Kidney (tissue), 14 donors: ENCODE measurements around the gene CSNK1G1. TPM values are rescaled to one million over a fixed set of nuclear protein-coding genes. Genes with fewer than 3 reads are reported as not detected.

Experiments used
- DNase-seq, 5 donors: peaks; one replicate each; pipeline ENCODE4 v3.0.0-alpha.2; 2013 to 2020
- FAIRE-seq: peaks from 2 replicates; lab custom pipeline; 2012; peaks lifted over from hg19 to GRCh38; lab: Jason Lieb, UNC
- H3K27ac ChIP-seq, 2 donors: one replicate each; pipeline ENCODE4 v1.7.0; 2013; ENCODE audit warnings: low read depth in 2 of 2, low read length in 2 of 2, inconsistent platforms in 1 of 2
- H3K27me3 ChIP-seq: one replicate; pipeline ENCODE4 v1.7.1; 2013; ENCODE audit warnings: low read length, inconsistent platforms; ENCODE audit not compliant: control insufficient read depth, insufficient read depth
- H3K36me3 ChIP-seq, 3 donors: one replicate each; pipeline versions ENCODE4 v1.7.0 to v1.7.1; 2013; ENCODE audit warnings: low read length in 3 of 3, control low read depth in 1 of 3, inconsistent platforms in 1 of 3; ENCODE audit not compliant: insufficient read depth in 3 of 3, control insufficient read depth in 2 of 3
- H3K4me1 ChIP-seq, 3 donors: one replicate each; pipeline versions ENCODE4 v1.7.0 to v1.7.1; 2013; ENCODE audit warnings: low read length in 3 of 3, inconsistent platforms in 1 of 3, low read depth in 1 of 3; ENCODE audit not compliant: control insufficient read depth in 2 of 3, insufficient read depth in 2 of 3
- H3K4me3 ChIP-seq, 3 donors: one replicate each; pipeline versions ENCODE4 v1.7.0 to v1.8.1; 2013; ENCODE audit warnings: low read length in 3 of 3, control low read depth in 1 of 3, inconsistent platforms in 1 of 3
- H3K9ac ChIP-seq, 3 donors: one replicate each; pipeline versions ENCODE4 v1.7.0 to v1.7.1; 2013; ENCODE audit warnings: low read length in 3 of 3, control low read depth in 1 of 3, inconsistent platforms in 1 of 3
- H3K9me3 ChIP-seq, 3 donors: one replicate each; pipeline versions ENCODE4 v1.7.0 to v1.7.1; 2013; ENCODE audit warnings: low read length in 3 of 3, control low read depth in 1 of 3, inconsistent platforms in 1 of 3; ENCODE audit not compliant: control insufficient read depth in 2 of 3, insufficient read depth in 1 of 3
- CTCF ChIP-seq: IDR thresholded peaks from 3 replicates; pipeline ENCODE4 v1.5.1; 2012; ENCODE audit warnings: mild to moderate bottlenecking, moderate library complexity, borderline replicate concordance; ENCODE audit not compliant: insufficient read depth; ENCODE audit errors: extremely low read depth
- intact Hi-C: fragments of 100-400 bp; cut with DNase I; formaldehyde crosslinking; loops from one replicate; pipeline ENCODE4 v1.11.1; 2022
- polyA plus RNA-seq: library from polyadenylated mRNA; stranded (reverse); fragments of 350-450 nt; fragmentation: Illumina TruSeq; extraction: RNeasy Lipid Tissue Mini Kit (QIAGEN cat#74804); gene quantifications from one replicate; pipeline ENCODE4 v1.2.3, GENCODE V29; 2014; ENCODE audit warnings: low read depth, low replicate concordance; ENCODE audit not compliant: insufficient read depth
- total RNA-seq: library from RNA; stranded (reverse); fragmentation: NEBNext Ultra II Directional; extraction: Animal tissue kit (Norgen Biotek cat#: 25700); gene quantifications from one replicate; pipeline ENCODE4 v1.2.1, GENCODE V29; 2021
- donor health status: control.
- donor health status: control.
- donor health status: control.
- donor health status: control.
- donor health status: control.
- donor health status: DM: yes; HTN: yes; CAD: no.
- donor health status: Normal renal cell carcinoma (clear cell type).

CSNK1G1 gene
- total and polyA plus RNA-seq, 2 donors from 2014 or later, result 5.0 to 25.8 TPM

- no peak for DNase-seq
- Histone ChIP-seq H3K27ac (no peak overlapping the region), H3K9ac (no peak overlapping the region), H3K36me3 (peaks cover 0 to 17% (median 0%) of the 10 kb centered on the region in 3 donors), H3K9me3 (no peaks in the 10 kb centered on the region), H3K4me3 (no peak overlapping the region), H3K27me3 (no peaks in the 10 kb centered on the region), H3K4me1 (no peaks in the 10 kb centered on the region)
- no peak for TF ChIP-seq CTCF
- intact Hi-C loops, result no loop called here
- FAIRE-seq, result no peak
Observed at GRCh38 chr15:64210371-64210770, 145.6 kb downstream of the CSNK1G1 start.

- FAIRE-seq (no peak), DNase-seq (peak in 2 of 5 donors; percentile 39 to 55)
- intact Hi-C loops, result no loop called here
- TF ChIP-seq CTCF, result peak; percentile 17
- Histone ChIP-seq H3K9me3 (no peaks in the 10 kb centered on the region), H3K4me1 (no peaks in the 10 kb centered on the region), H3K4me3 (no peak overlapping the region), H3K27me3 (no peaks in the 10 kb centered on the region), H3K36me3 (peaks cover 0 to 17% (median 0%) of the 10 kb centered on the region in 3 donors), H3K27ac (no peak overlapping the region), H3K9ac (no peak overlapping the region)
Observed at GRCh38 chr15:64209680-64210334, 146.2 kb downstream of the CSNK1G1 start.

GRCh38 chr15:64205202-64205601 lies 150.8 kb downstream of the CSNK1G1 start:
- H3K27ac ChIP-seq, result no peak overlapping the region
- intact Hi-C loops, result no loop called here
- no peak for FAIRE-seq

More at GRCh38 chr15:64205202-64205601, 150.8 kb downstream of the CSNK1G1 start:
- Histone ChIP-seq H3K9me3 (no peaks in the 10 kb centered on the region), H3K27me3 (no peaks in the 10 kb centered on the region), H3K4me1 (no peaks in the 10 kb centered on the region), H3K4me3 (no peak overlapping the region), H3K9ac (no peak overlapping the region), H3K36me3 (peaks cover 5 to 19% (median 9%) of the 10 kb centered on the region in 3 donors)
- DNase-seq, result no peak
- TF ChIP-seq CTCF, result no peak
